ENCODE results near the gene ATXN2L. TPM values are rescaled to one million over a fixed set of nuclear protein-coding genes. Genes with fewer than 3 reads are reported as not detected.
A peak's percentile ranks its signal among the peaks of the same experiment; 100 is the strongest.

Gene ATXN2L
- total and polyA plus RNA-seq, 2 of the 13 experiments (the other 11 are each of a cell fraction or from before 2014, with no cell fraction given) = 40.8 to 55.1 TPM

DNA sequence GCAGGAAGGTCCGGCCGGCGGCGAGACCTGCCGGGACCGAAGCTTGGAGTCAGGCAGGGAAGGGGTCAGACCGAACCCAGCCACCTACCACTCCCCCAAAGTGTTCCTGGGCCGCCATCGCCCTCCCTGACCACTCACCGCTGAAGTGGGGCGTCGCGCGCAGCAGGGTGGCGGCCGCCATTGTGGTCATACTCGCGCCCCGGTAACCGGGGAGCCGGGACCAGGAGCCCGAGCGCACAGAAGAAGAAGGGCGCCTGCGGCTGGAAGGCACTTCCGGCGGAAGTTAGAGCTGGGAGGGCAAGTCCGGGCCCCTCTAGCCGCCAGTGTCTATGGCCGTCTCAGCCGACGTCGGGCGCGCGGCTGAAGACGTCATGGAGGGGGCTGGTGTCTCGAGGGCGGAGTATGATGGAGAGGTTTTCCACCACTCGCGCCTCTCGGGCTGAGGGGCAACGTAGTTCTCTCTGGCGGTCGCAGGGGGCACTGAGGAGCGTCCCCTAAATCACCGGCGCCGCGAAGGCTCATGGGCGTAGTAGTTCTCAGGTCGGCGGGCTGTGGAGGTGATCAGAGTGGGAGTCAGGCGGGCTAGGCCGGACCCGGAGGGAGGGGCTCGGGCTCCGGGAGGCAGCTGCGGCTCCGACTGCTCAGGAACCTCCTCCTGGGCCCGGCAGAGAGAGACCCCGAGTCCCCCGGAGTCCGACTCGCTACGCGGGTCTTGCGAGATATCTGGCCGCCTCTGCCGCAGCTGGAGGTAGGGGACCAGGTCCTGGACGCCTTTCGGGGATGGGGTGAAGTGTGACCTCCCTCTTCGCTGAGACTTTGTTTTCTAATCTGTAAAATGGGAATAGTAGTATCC is 23.5 kb downstream of the ATXN2L start, which contains the start of gene TUFM (continued):
- TF ChIP-seq ZNF816 (CRISPR knock-in tag; IDR thresholded peaks at IDR 0.05; ENCODE audit: borderline replicate concordance) (peak; percentile 77; the same call in 1 of the 2 replicates), ONECUT2 (CRISPR knock-in tag; IDR thresholded peaks at IDR 0.05) (no peak), ZNF367 (CRISPR knock-in tag; IDR thresholded peaks at IDR 0.05; ENCODE audit: borderline replicate concordance) (0 out of 2 replicates have a peak, but pooled peaks have one; percentile 67), TMF1 (CRISPR knock-in tag; IDR thresholded peaks at IDR 0.05; ENCODE audit: low read depth) (no peak), ZNF337 (CRISPR knock-in tag; IDR thresholded peaks at IDR 0.05; ENCODE audit: borderline replicate concordance, low read depth) (peak; percentile 77), MED8 (CRISPR knock-in tag; IDR thresholded peaks at IDR 0.05; ENCODE audit: insufficient replicate concordance) (peak; percentile 58), FOSL1 (CRISPR knock-in tag; IDR thresholded peaks at IDR 0.05; ENCODE audit: borderline replicate concordance) (no peak), PITX1 (CRISPR knock-in tag; IDR thresholded peaks at IDR 0.05) (peak; percentile 84; the same call in 1 of the 2 replicates), NFIC (IDR thresholded peaks at IDR 0.05; ENCODE audit: low read length) (no peak), ZNF431 (CRISPR knock-in tag; IDR thresholded peaks at IDR 0.05; ENCODE audit: borderline replicate concordance, low read depth) (no peak; the same call in none of the 2 replicates), KLF15 (CRISPR knock-in tag; IDR thresholded peaks at IDR 0.05; ENCODE audit: borderline replicate concordance) (peak; percentile 67), ZMYM2 (CRISPR knock-in tag; IDR thresholded peaks at IDR 0.05) (peak; percentile 72; the same call in 1 of the 2 replicates), ZNF17 (CRISPR knock-in tag; IDR thresholded peaks at IDR 0.05) (no peak), KDM1A (CRISPR knock-in tag; IDR thresholded peaks at IDR 0.05) (peak; percentile 94), ZNF616 (CRISPR knock-in tag; IDR thresholded peaks at IDR 0.05; ENCODE audit: low read depth) (no peak; the same call in 1 of the 2 replicates), RAD51 (IDR thresholded peaks at IDR 0.05; ENCODE audit: borderline replicate concordance) (no peak), HDAC2 (CRISPR knock-in tag; IDR thresholded peaks at IDR 0.05) (peak; percentile 81), REL (CRISPR knock-in tag; conservative IDR thresholded peaks at IDR 0.05) (no peak), KLF11 (CRISPR knock-in tag; IDR thresholded peaks at IDR 0.05) (peak; percentile 81; the same call in 1 of the 2 replicates), CAMTA2 (CRISPR knock-in tag; IDR thresholded peaks at IDR 0.05; ENCODE audit: borderline replicate concordance) (0 out of 2 replicates have a peak, but pooled peaks have one; percentile 79)
- TF ChIP-seq, protein P1, sequence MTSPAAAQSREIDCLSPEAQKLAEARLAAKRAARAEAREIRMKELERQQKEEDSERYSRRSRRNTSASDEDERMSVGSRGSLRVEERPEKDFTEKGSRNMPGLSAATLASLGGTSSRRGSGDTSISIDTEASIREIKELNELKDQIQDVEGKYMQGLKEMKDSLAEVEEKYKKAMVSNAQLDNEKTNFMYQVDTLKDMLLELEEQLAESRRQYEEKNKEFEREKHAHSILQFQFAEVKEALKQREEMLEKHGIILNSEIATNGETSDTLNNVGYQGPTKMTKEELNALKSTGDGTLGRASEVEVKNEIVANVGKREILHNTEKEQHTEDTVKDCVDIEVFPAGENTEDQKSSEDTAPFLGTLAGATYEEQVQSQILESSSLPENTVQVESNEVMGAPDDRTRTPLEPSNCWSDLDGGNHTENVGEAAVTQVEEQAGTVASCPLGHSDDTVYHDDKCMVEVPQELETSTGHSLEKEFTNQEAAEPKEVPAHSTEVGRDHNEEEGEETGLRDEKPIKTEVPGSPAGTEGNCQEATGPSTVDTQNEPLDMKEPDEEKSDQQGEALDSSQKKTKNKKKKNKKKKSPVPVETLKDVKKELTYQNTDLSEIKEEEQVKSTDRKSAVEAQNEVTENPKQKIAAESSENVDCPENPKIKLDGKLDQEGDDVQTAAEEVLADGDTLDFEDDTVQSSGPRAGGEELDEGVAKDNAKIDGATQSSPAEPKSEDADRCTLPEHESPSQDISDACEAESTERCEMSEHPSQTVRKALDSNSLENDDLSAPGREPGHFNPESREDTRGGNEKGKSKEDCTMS (CRISPR knock-in tag; conservative IDR thresholded peaks at IDR 0.05) = peak; percentile 61; the same call in 1 of the 2 replicates
- TF ChIP-seq, protein P2, sequence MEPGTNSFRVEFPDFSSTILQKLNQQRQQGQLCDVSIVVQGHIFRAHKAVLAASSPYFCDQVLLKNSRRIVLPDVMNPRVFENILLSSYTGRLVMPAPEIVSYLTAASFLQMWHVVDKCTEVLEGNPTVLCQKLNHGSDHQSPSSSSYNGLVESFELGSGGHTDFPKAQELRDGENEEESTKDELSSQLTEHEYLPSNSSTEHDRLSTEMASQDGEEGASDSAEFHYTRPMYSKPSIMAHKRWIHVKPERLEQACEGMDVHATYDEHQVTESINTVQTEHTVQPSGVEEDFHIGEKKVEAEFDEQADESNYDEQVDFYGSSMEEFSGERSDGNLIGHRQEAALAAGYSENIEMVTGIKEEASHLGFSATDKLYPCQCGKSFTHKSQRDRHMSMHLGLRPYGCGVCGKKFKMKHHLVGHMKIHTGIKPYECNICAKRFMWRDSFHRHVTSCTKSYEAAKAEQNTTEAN (CRISPR knock-in tag; conservative IDR thresholded peaks at IDR 0.05) = peak; percentile 70
